Loucy (cell line): ENCODE results near the gene SPIN1.

Source experiments
- H2AFZ ChIP-seq: fragments of 200-600 bp; sonication (generic); 2 replicates; pipeline ENCODE4 v1.6.0; 2016; ENCODE audit warnings: antibody characterized with exemption, mild to moderate bottlenecking, low read length, moderate library complexity
- H3F3A ChIP-seq: fragments of 200-600 bp; 2 replicates; pipeline ENCODE4 v1.6.0; 2016; ENCODE audit warnings: antibody characterized with exemption, low read depth, mild to moderate bottlenecking
- H3K27me3 ChIP-seq: fragments of 200-600 bp; sonication (generic); 2 replicates; pipeline ENCODE4 v1.6.1; 2014; ENCODE audit warnings: low read length, mild to moderate bottlenecking; ENCODE audit not compliant: insufficient read depth, poor library complexity, severe bottlenecking
- H3K36me3 ChIP-seq: fragments of 200-600 bp; sonication (generic); 2 replicates; pipeline ENCODE4 v1.6.1; 2016; ENCODE audit warnings: low read length; ENCODE audit not compliant: insufficient read depth
- H3K4me1 ChIP-seq: fragments of 200-600 bp; sonication (generic); 2 replicates; pipeline ENCODE4 v1.5.1; 2014; ENCODE audit warnings: low read length, mild to moderate bottlenecking; ENCODE audit not compliant: insufficient read depth, poor library complexity, severe bottlenecking
- H3K4me2 ChIP-seq: fragments of 200-600 bp; sonication (generic); 2 replicates; pipeline ENCODE4 v1.6.0; 2014; ENCODE audit warnings: antibody characterized with exemption, low read length, low read depth, mild to moderate bottlenecking; ENCODE audit not compliant: poor library complexity, severe bottlenecking
- H3K4me3 ChIP-seq: fragments of 200-600 bp; sonication (generic); 2 replicates; pipeline ENCODE4 v1.5.1; 2014; ENCODE audit warnings: low read length, mild to moderate bottlenecking, mixed read lengths; ENCODE audit not compliant: poor library complexity, severe bottlenecking
- H3K79me2 ChIP-seq: fragments of 200-600 bp; sonication (generic); 2 replicates; pipeline ENCODE4 v1.6.1; 2014; ENCODE audit warnings: low read length; ENCODE audit not compliant: insufficient read depth
- H3K9ac ChIP-seq: fragments of 200-600 bp; sonication (generic); 2 replicates; pipeline ENCODE4 v1.6.0; 2014; ENCODE audit warnings: mild to moderate bottlenecking, low read depth, low read length, moderate library complexity; ENCODE audit not compliant: poor library complexity, severe bottlenecking
- H3K9me2 ChIP-seq: fragments of 200-600 bp; sonication (generic); replicated peaks from 2 replicates; pipeline ENCODE4 v1.6.1; 2016; ENCODE audit warnings: low read depth, low read length, mixed read lengths
- H3K9me3 ChIP-seq: fragments of 200-600 bp; sonication (generic); 2 replicates; pipeline ENCODE4 v1.6.1; 2014; ENCODE audit warnings: mild to moderate bottlenecking, antibody characterized with exemption, low read length, low read depth; ENCODE audit not compliant: insufficient read depth
- H4K20me1 ChIP-seq: fragments of 200-600 bp; sonication (generic); 2 replicates; pipeline ENCODE4 v1.6.0; 2014; ENCODE audit warnings: antibody characterized with exemption, low read length, mild to moderate bottlenecking; ENCODE audit not compliant: insufficient read depth, poor library complexity, severe bottlenecking
- CTCF ChIP-seq: fragments of 200-600 bp; sonication (generic); conservative IDR thresholded peaks from 2 replicates; pipeline ENCODE4 v1.5.1; 2014; ENCODE audit warnings: mild to moderate bottlenecking, antibody characterized with exemption, low read length
- EZH2phosphoT487 ChIP-seq: fragments of 200-600 bp; IDR thresholded peaks from 2 replicates; pipeline ENCODE4 v1.6.1; 2018; ENCODE audit warnings: antibody characterized with exemption, mild to moderate bottlenecking, moderate library complexity, borderline replicate concordance

Gene SPIN1

GRCh38 chr9:88418715-88419540 lies 30.7 kb downstream of the SPIN1 start:
- Histone ChIP-seq H3K9me2 (no peaks in the 10 kb centered on the region), H3K4me3 (no peak overlapping the region), H3K27me3 (no peaks in the 10 kb centered on the region), H3K4me2 (no peak overlapping the region), H3K9ac (no peak overlapping the region), H3K4me1 (peaks cover 13% of the 10 kb centered on the region), H3F3A (no peaks in the 10 kb centered on the region), H4K20me1 (peaks cover 51% of the 10 kb centered on the region), H3K9me3 (peaks cover 21% of the 10 kb centered on the region), H3K36me3 (peaks cover 55% of the 10 kb centered on the region), H3K79me2 (peaks cover 100% of the 10 kb centered on the region), H2AFZ (no peak overlapping the region)
- TF ChIP-seq EZH2phosphoT487 (no peak), CTCF (no peak)

GRCh38 chr9:88420227-88420626 lies 32.0 kb downstream of the SPIN1 start:
- no peak for TF ChIP-seq CTCF
- no peak for TF ChIP-seq EZH2phosphoT487
- no peak overlapping the region for H3K4me2 ChIP-seq
- H3K4me1 ChIP-seq = peaks cover 13% of the 10 kb centered on the region
- peaks cover 13% of the 10 kb centered on the region; the same call in 1 of the 2 replicates for H3K9me3 ChIP-seq
- H3K9ac ChIP-seq = no peak overlapping the region
- H2AFZ ChIP-seq = no peak overlapping the region
- H3K9me2 ChIP-seq = no peaks in the 10 kb centered on the region
- no peaks in the 10 kb centered on the region for H3K27me3 ChIP-seq
- no peak overlapping the region for H3K4me3 ChIP-seq
- H3K79me2 ChIP-seq = peaks cover 100% of the 10 kb centered on the region
- H3F3A ChIP-seq = no peaks in the 10 kb centered on the region
- H4K20me1 ChIP-seq = peaks cover 63% of the 10 kb centered on the region
- peaks cover 46% of the 10 kb centered on the region for H3K36me3 ChIP-seq

- peaks cover 13% of the 10 kb centered on the region for H3K4me1 ChIP-seq
- no peak overlapping the region for H3K4me2 ChIP-seq
- H3K9ac ChIP-seq = no peak overlapping the region
- H2AFZ ChIP-seq = no peak overlapping the region
- TF ChIP-seq EZH2phosphoT487 (no peak), CTCF (no peak)
- peaks cover 13% of the 10 kb centered on the region; the same call in 1 of the 2 replicates for H3K9me3 ChIP-seq
- peaks cover 100% of the 10 kb centered on the region for H3K79me2 ChIP-seq
- peaks cover 46% of the 10 kb centered on the region for H3K36me3 ChIP-seq
- no peaks in the 10 kb centered on the region for H3F3A ChIP-seq
- no peaks in the 10 kb centered on the region for H3K9me2 ChIP-seq
- peaks cover 72% of the 10 kb centered on the region for H4K20me1 ChIP-seq
- no peaks in the 10 kb centered on the region for H3K27me3 ChIP-seq
- H3K4me3 ChIP-seq = no peak overlapping the region
Observed at GRCh38 chr9:88421348-88421747, 33.1 kb downstream of the SPIN1 start.
